Neural cell (in vitro differentiated cells): ENCODE data around the gene C1orf105. TPM values are rescaled to one million over a fixed set of nuclear protein-coding genes. Genes with fewer than 3 reads are reported as not detected.

Experiments
- H2AFZ ChIP-seq: fragments of 200-600, 300-800 bp; sonication (generic), shearing (Covaris generic); 2 replicates; pipeline ENCODE4 v1.6.0; 2014; ENCODE audit warnings: low read depth, mild to moderate bottlenecking, antibody characterized with exemption, low read length, moderate library complexity
- H3F3A ChIP-seq: fragments of 200-600 bp; shearing (Covaris generic); 2 replicates; pipeline ENCODE4 v1.6.1; 2016; ENCODE audit warnings: mild to moderate bottlenecking, moderate library complexity, mixed read lengths, antibody characterized with exemption, low read length; ENCODE audit not compliant: insufficient read depth, poor library complexity, severe bottlenecking
- H3K27ac ChIP-seq: fragments of 200-600, 300-800 bp; sonication (generic), shearing (Covaris generic); 2 replicates; pipeline ENCODE4 v1.5.1; 2014; ENCODE audit warnings: mild to moderate bottlenecking, low read length, moderate library complexity
- H3K27me3 ChIP-seq: fragments of 300-800, 200-600 bp; sonication (generic), shearing (Covaris generic); 2 replicates; pipeline ENCODE4 v1.6.0; 2014; ENCODE audit warnings: mild to moderate bottlenecking, low read depth, low read length, moderate library complexity; ENCODE audit not compliant: insufficient read depth
- H3K36me3 ChIP-seq: fragments of 300-800, 200-600 bp; sonication (generic), shearing (Covaris generic); 2 replicates; pipeline ENCODE4 v1.5.1; 2014; ENCODE audit warnings: mild to moderate bottlenecking, antibody characterized with exemption, low read length, moderate library complexity; ENCODE audit not compliant: insufficient read depth
- H3K4me2 ChIP-seq: fragments of 300-800, 200-600 bp; sonication (generic), shearing (Covaris generic); 2 replicates; pipeline ENCODE4 v1.6.0; 2014; ENCODE audit warnings: mild to moderate bottlenecking, low read length
- H3K4me3 ChIP-seq: fragments of 300-800, 200-600 bp; sonication (generic), shearing (Covaris generic); 2 replicates; pipeline ENCODE4 v1.5.1; 2014; ENCODE audit warnings: mild to moderate bottlenecking, low read length, moderate library complexity
- H3K79me2 ChIP-seq: fragments of 200-600 bp; shearing (Covaris generic); replicated peaks from 2 replicates; pipeline ENCODE4 v1.6.0; 2014; ENCODE audit warnings: mild to moderate bottlenecking, low read length, moderate library complexity; ENCODE audit not compliant: insufficient read depth
- H3K9ac ChIP-seq: fragments of 300-800, 200-600 bp; sonication (generic), shearing (Covaris generic); 2 replicates; pipeline ENCODE4 v1.6.1; 2016; ENCODE audit warnings: mild to moderate bottlenecking, low read length, mixed read lengths
- H3K9me2 ChIP-seq: fragments of 200-600 bp; shearing (Covaris generic); 2 replicates; pipeline ENCODE4 v1.6.1; 2016; ENCODE audit warnings: mild to moderate bottlenecking, low read length, mixed read lengths; ENCODE audit not compliant: insufficient read depth
- H3K9me3 ChIP-seq: fragments of 200-600, 300-800 bp; sonication (generic), shearing (Covaris generic); 2 replicates; pipeline ENCODE4 v1.6.1; 2016; ENCODE audit warnings: mild to moderate bottlenecking, mixed run types, low read length, moderate library complexity, mixed read lengths
- H4K20me1 ChIP-seq: fragments of 200-600 bp; shearing (Covaris generic); 2 replicates; pipeline ENCODE4 v1.6.1; 2016; ENCODE audit warnings: mild to moderate bottlenecking, mixed run types; ENCODE audit not compliant: insufficient read depth
- CTCF ChIP-seq: fragments of 450-650 bp; IDR thresholded peaks from 2 replicates; pipeline ENCODE4 v1.5.1; 2014; ENCODE audit warnings: antibody characterized with exemption, mild to moderate bottlenecking, moderate library complexity; ENCODE audit not compliant: poor library complexity, severe bottlenecking
- EP300 ChIP-seq: fragments of 450-650 bp; conservative IDR thresholded peaks from 2 replicates; pipeline ENCODE4 v1.6.1; 2014; ENCODE audit warnings: antibody characterized with exemption, mild to moderate bottlenecking, moderate library complexity; ENCODE audit not compliant: poor library complexity, severe bottlenecking
- EZH2 ChIP-seq: fragments of 200-600, 300-800 bp; shearing (Covaris generic), sonication (generic); IDR thresholded peaks from 2 replicates; pipeline ENCODE4 v1.6.1; 2014; ENCODE audit warnings: antibody characterized with exemption, low read length, borderline replicate concordance, mild to moderate bottlenecking; ENCODE audit not compliant: insufficient read depth, poor library complexity, severe bottlenecking
- MXI1 ChIP-seq: fragments of 450-650 bp; conservative IDR thresholded peaks from 2 replicates; pipeline ENCODE4 v1.6.1; 2014; ENCODE audit warnings: antibody characterized with exemption, mild to moderate bottlenecking; ENCODE audit not compliant: poor library complexity, severe bottlenecking
- POLR2AphosphoS5 ChIP-seq: IDR thresholded peaks from 2 replicates; pipeline ENCODE4 v1.6.1; 2012
- RAD21 ChIP-seq: fragments of 450-650 bp; conservative IDR thresholded peaks from 2 replicates; pipeline ENCODE4 v1.6.1; 2014; ENCODE audit warnings: antibody characterized with exemption, mild to moderate bottlenecking, moderate library complexity
- REST ChIP-seq: IDR thresholded peaks from 2 replicates; pipeline ENCODE4 v1.6.1; 2012; ENCODE audit warnings: borderline replicate concordance
- SMC3 ChIP-seq: fragments of 450-650 bp; conservative IDR thresholded peaks from 2 replicates; pipeline ENCODE4 v1.6.1; 2014; ENCODE audit warnings: antibody characterized with exemption, mild to moderate bottlenecking, moderate library complexity; ENCODE audit not compliant: poor library complexity
- TAF1 ChIP-seq: IDR thresholded peaks from 2 replicates; pipeline ENCODE4 v1.6.1; 2012; ENCODE audit warnings: low read depth
- polyA plus RNA-seq: library from polyadenylated mRNA; depleted of rRNA; stranded (reverse); fragments of >200 nt; gene quantifications from 2 replicates; pipeline ENCODE4 v1.2.3, GENCODE V29; 2014

Gene C1orf105
- polyA plus RNA-seq, 1 donor from 2014 or later, result not detected

- Histone ChIP-seq H3K79me2 (no peaks in the 10 kb centered on the region), H3K9ac (no peak overlapping the region), H3F3A (no peaks in the 10 kb centered on the region), H3K36me3 (no peaks in the 10 kb centered on the region), H3K9me3 (no peaks in the 10 kb centered on the region), H3K27me3 (no peaks in the 10 kb centered on the region), H3K4me3 (no peak overlapping the region), H3K4me2 (no peak overlapping the region), H2AFZ (no peak overlapping the region), H3K9me2 (no peaks in the 10 kb centered on the region), H4K20me1 (no peaks in the 10 kb centered on the region), H3K27ac (no peak overlapping the region)
- TF ChIP-seq RAD21 (no peak), EP300 (no peak), TAF1 (no peak), SMC3 (no peak), POLR2AphosphoS5 (no peak), CTCF (no peak), MXI1 (no peak), EZH2 (no peak), REST (no peak)
Observed at GRCh38 chr1:172382990-172383389, 37.5 kb upstream of the C1orf105 start.

DNA sequence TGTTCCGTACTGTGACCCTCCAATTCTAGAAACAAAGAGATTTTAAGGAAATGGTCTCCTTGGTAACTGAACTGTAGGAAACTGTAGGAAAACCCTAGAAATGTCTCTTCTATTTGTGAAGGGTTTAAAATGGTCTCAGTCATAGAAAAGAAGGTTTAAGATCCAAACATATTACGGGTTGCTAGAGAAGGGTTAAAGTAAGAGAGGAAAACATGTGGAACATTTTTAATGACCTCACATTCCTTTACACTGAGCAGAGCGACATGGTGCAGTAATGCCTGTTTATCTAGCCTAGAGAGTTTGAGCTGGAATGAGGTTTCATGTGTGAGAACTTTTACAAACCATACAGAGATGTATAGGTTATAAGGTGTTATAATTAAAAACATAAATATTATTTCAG is 36.9 kb upstream of the C1orf105 start:
- no peaks in the 10 kb centered on the region for H3F3A ChIP-seq
- TF ChIP-seq EZH2, result no peak
- no peak overlapping the region for H2AFZ ChIP-seq
- H3K9me2 ChIP-seq, result no peaks in the 10 kb centered on the region
- H3K4me3 ChIP-seq, result no peak overlapping the region
- no peaks in the 10 kb centered on the region for H3K79me2 ChIP-seq
- no peaks in the 10 kb centered on the region for H3K9me3 ChIP-seq
- H3K27ac ChIP-seq, result no peak overlapping the region
- H3K9ac ChIP-seq, result no peak overlapping the region
- H3K27me3 ChIP-seq, result no peaks in the 10 kb centered on the region
- H4K20me1 ChIP-seq, result no peaks in the 10 kb centered on the region
- no peaks in the 10 kb centered on the region for H3K36me3 ChIP-seq
- no peak overlapping the region for H3K4me2 ChIP-seq

DNA sequence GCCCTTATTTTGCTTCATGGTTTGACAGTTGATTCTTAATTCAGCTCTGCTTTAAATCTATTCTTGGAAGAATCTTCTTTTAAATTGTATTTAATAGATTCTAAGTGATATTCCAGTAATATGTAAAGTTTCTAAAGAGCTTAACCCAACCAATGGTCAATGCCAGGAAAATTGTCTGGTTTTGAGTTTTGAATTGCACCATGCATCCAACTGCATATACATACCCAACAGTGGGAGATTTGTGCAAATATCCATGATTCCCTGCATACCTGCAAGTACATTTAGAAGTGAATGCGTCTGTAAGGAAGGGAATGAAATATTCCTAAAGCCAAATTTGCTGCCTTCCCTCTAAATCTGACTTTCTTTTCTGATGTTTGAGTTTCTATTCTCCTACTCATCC is 35.8 kb upstream of the C1orf105 start:
- Histone ChIP-seq H3K4me3 (no peak overlapping the region), H3K4me2 (no peak overlapping the region), H3K79me2 (no peaks in the 10 kb centered on the region), H3K9ac (no peak overlapping the region), H3K9me3 (no peaks in the 10 kb centered on the region), H3F3A (no peaks in the 10 kb centered on the region), H3K27ac (no peak overlapping the region), H3K9me2 (no peaks in the 10 kb centered on the region), H3K36me3 (no peaks in the 10 kb centered on the region), H3K27me3 (no peaks in the 10 kb centered on the region), H4K20me1 (no peaks in the 10 kb centered on the region), H2AFZ (no peak overlapping the region)
- TF ChIP-seq MXI1, result no peak
- no peak for TF ChIP-seq RAD21
- TF ChIP-seq EP300, result no peak
- no peak for TF ChIP-seq POLR2AphosphoS5
- no peak for TF ChIP-seq TAF1
- TF ChIP-seq EZH2, result no peak
- no peak for TF ChIP-seq SMC3
- TF ChIP-seq REST, result no peak
- TF ChIP-seq CTCF, result no peak
